ENCODE measurements around the gene PRF1.

GRCh38 chr10:70563230-70563629 lies 39.3 kb downstream of the PRF1 start:
- TF ChIP-seq CTCF (IDR thresholded peaks at IDR 0.05) (no peak), ZFX (IDR thresholded peaks at IDR 0.05; ENCODE audit: borderline replicate concordance) (no peak)
